SU-DHL-6 (cell line): Measurements from ENCODE around the gene PLXDC2.

ENCODE experiments used
- H2AFZ ChIP-seq: fragments of 200-600 bp; sonication (generic); 2 replicates; pipeline ENCODE4 v1.6.1; 2014; ENCODE audit warnings: low read depth, mild to moderate bottlenecking, moderate library complexity, mixed read lengths, antibody characterized with exemption, low read length; ENCODE audit not compliant: severe bottlenecking
- H3F3A ChIP-seq: fragments of 200-600 bp; shearing (Covaris generic); 2 replicates; pipeline ENCODE4 v1.6.0; 2016; ENCODE audit warnings: antibody characterized with exemption, mild to moderate bottlenecking; ENCODE audit not compliant: insufficient read depth
- H3K27ac ChIP-seq: fragments of 200-600 bp; sonication (generic); 2 replicates; pipeline ENCODE4 v1.5.1; 2016; ENCODE audit warnings: low read depth, mild to moderate bottlenecking, low read length, moderate library complexity, mixed read lengths
- H3K27me3 ChIP-seq: fragments of 200-600 bp; sonication (generic), shearing (Covaris generic); 2 replicates; pipeline ENCODE4 v1.6.0; 2014; ENCODE audit warnings: mild to moderate bottlenecking, low read length
- H3K36me3 ChIP-seq: fragments of 200-600 bp; sonication (generic); 2 replicates; pipeline ENCODE4 v1.6.1; 2014; ENCODE audit warnings: mild to moderate bottlenecking, low read length, mixed read lengths
- H3K4me2 ChIP-seq: fragments of 300-600, 200-600 bp; shearing (Covaris generic), sonication (generic); 2 replicates; pipeline ENCODE4 v1.6.0; 2014; ENCODE audit warnings: low read length, low read depth, mild to moderate bottlenecking; ENCODE audit not compliant: poor library complexity, severe bottlenecking
- H3K4me3 ChIP-seq: fragments of 200-600 bp; sonication (generic); 2 replicates; pipeline ENCODE4 v1.5.1; 2014; ENCODE audit warnings: antibody characterized with exemption, low read length, mild to moderate bottlenecking, mixed read lengths; ENCODE audit not compliant: insufficient read depth, poor library complexity, severe bottlenecking
- H3K79me2 ChIP-seq: fragments of 200-600 bp; sonication (generic); 2 replicates; pipeline ENCODE4 v1.6.1; 2014; ENCODE audit warnings: mild to moderate bottlenecking, low read length, moderate library complexity; ENCODE audit not compliant: insufficient read depth
- H3K9ac ChIP-seq: fragments of 200-600 bp; sonication (generic); 2 replicates; pipeline ENCODE4 v1.7.0; 2014; ENCODE audit warnings: mild to moderate bottlenecking, low read length
- H3K9me2 ChIP-seq: fragments of 200-600 bp; sonication (generic); replicated peaks from 2 replicates; pipeline ENCODE4 v1.6.1; 2014; ENCODE audit warnings: low read length; ENCODE audit not compliant: insufficient read depth
- H3K9me3 ChIP-seq: fragments of 200-600 bp; sonication (generic); 2 replicates; pipeline ENCODE4 v1.6.1; 2014; ENCODE audit warnings: low read length, mixed read lengths; ENCODE audit not compliant: insufficient read depth
- H4K20me1 ChIP-seq: fragments of 200-600 bp; sonication (generic); 2 replicates; pipeline ENCODE4 v1.6.1; 2014; ENCODE audit warnings: low read depth, mild to moderate bottlenecking, antibody characterized with exemption, low read length, moderate library complexity, mixed read lengths
- EZH2phosphoT487 ChIP-seq: fragments of 200-600 bp; sonication (generic), shearing (Covaris generic); conservative IDR thresholded peaks from 2 replicates; pipeline ENCODE4 v1.6.1; 2018; ENCODE audit warnings: mild to moderate bottlenecking, antibody characterized with exemption, low read length, moderate library complexity, mixed read lengths
- TF ChIP-seq, protein P1 (sequence below): fragments of 200-600 bp; sonication (generic); IDR thresholded peaks from one replicate; pipeline ENCODE4 v1.5.1; 2017; ENCODE audit warnings: antibody characterized with exemption, mild to moderate bottlenecking, low read length, moderate library complexity; ENCODE audit not compliant: insufficient read depth, poor library complexity, severe bottlenecking

The PLXDC2 gene

DNA sequence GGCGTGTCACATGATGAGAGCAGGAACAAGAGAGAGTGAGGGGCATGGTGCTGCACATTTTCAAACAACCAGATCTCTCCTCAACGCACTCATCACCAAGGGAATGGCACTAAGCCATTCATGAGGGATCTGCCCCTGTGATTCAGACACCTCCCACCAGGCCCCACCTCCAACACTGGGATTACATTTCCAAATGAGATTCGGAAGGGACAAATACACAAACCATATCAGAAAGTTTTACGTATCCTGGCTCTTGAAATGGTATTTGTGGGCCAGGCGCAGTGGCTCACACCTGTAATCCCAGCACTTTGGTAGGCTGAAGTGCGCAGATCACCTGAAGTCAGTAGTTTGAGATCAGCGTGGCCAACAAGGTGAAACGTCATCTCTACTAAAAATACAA is 189.4 kb downstream of the PLXDC2 start:
- Histone ChIP-seq H3K4me2 (no peak overlapping the region), H3K9me3 (no peaks in the 10 kb centered on the region), H3K4me3 (no peak overlapping the region), H3K27ac (no peak overlapping the region), H3K79me2 (no peaks in the 10 kb centered on the region), H3K36me3 (no peaks in the 10 kb centered on the region), H2AFZ (no peak overlapping the region), H3F3A (0 out of 2 replicates have a peak, but pooled peaks cover 2% of the 10 kb centered on the region), H4K20me1 (no peaks in the 10 kb centered on the region), H3K9ac (no peak overlapping the region), H3K9me2 (no peaks in the 10 kb centered on the region), H3K27me3 (no peaks in the 10 kb centered on the region; the same call in 1 of the 2 replicates)
- TF ChIP-seq EZH2phosphoT487 = no peak
- TF ChIP-seq, protein P1, sequence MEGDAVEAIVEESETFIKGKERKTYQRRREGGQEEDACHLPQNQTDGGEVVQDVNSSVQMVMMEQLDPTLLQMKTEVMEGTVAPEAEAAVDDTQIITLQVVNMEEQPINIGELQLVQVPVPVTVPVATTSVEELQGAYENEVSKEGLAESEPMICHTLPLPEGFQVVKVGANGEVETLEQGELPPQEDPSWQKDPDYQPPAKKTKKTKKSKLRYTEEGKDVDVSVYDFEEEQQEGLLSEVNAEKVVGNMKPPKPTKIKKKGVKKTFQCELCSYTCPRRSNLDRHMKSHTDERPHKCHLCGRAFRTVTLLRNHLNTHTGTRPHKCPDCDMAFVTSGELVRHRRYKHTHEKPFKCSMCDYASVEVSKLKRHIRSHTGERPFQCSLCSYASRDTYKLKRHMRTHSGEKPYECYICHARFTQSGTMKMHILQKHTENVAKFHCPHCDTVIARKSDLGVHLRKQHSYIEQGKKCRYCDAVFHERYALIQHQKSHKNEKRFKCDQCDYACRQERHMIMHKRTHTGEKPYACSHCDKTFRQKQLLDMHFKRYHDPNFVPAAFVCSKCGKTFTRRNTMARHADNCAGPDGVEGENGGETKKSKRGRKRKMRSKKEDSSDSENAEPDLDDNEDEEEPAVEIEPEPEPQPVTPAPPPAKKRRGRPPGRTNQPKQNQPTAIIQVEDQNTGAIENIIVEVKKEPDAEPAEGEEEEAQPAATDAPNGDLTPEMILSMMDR = no peak

DNA sequence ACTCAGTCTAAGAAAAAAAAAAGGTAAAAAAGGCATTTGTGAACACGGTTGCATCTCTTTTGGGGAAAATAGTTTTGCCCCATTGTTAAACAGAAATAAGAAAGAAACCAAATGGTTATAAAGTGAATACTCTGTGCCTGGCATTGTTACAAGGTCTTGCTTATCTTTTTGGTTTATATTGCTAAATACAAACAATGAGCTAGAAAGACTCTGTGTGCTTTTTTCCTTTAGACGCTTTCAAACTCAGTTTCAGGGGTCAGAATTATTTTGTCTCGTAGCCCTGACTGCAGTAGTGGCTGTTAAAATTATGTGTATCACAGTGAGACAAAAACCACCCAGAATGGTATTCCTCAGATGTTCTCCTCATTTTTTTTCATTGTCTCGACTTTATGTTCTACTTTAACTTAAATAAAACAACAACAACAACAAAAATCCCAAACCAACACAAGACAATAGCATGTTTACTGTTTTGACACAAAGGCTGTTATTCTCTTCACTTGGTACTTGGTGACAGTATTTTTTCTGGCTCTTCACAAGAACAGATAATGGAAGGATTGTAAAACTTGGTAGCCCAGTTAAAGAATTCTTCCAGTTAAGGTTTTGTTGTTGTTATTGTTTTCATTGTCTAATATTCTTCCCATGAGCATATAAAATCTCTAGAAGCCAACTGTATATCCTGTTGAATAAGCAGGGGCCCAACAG is 190.1 kb downstream of the PLXDC2 start:
- Histone ChIP-seq H3K36me3 (no peaks in the 10 kb centered on the region), H3F3A (0 out of 2 replicates have a peak, but pooled peaks cover 2% of the 10 kb centered on the region), H3K9me3 (no peaks in the 10 kb centered on the region), H2AFZ (no peak overlapping the region), H3K9me2 (no peaks in the 10 kb centered on the region), H3K27ac (no peak overlapping the region), H3K9ac (no peak overlapping the region), H4K20me1 (no peaks in the 10 kb centered on the region), H3K27me3 (no peaks in the 10 kb centered on the region; the same call in 1 of the 2 replicates), H3K79me2 (no peaks in the 10 kb centered on the region), H3K4me2 (no peak overlapping the region), H3K4me3 (no peak overlapping the region)
- TF ChIP-seq EZH2phosphoT487 = no peak

DNA sequence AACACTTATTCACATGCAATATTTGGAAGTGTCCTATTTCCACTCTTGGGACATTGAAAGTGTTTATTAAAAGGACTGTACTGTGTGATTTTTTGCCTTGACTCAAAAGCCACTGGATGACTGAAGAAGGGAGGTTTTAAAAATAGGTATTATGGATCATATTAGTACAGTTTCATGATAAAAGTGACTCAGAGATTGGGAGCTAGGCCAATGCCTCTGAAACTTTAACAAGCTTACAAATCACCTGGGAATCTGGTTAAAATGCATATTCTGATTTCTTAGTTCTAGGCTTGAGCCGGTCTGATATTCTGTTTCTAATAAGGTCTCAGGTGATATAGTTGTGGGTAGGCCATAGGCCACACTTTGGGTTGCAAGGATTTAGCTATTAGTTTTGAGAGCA is 191.2 kb downstream of the PLXDC2 start:
- Histone ChIP-seq H3K9me3 (no peaks in the 10 kb centered on the region), H3K36me3 (no peaks in the 10 kb centered on the region), H3K79me2 (no peaks in the 10 kb centered on the region), H2AFZ (no peak overlapping the region), H3K9ac (no peak overlapping the region), H3K27me3 (no peaks in the 10 kb centered on the region; the same call in 1 of the 2 replicates), H3K4me2 (no peak overlapping the region), H3F3A (0 out of 2 replicates have a peak, but pooled peaks cover 2% of the 10 kb centered on the region), H3K4me3 (no peak overlapping the region), H4K20me1 (no peaks in the 10 kb centered on the region), H3K27ac (no peak overlapping the region), H3K9me2 (no peaks in the 10 kb centered on the region)
- TF ChIP-seq, protein P1 = no peak
- no peak for TF ChIP-seq EZH2phosphoT487
